Epithelial cell of proximal tubule (primary cell): ENCODE measurements around the gene STAC2. TPM values are rescaled to one million over a fixed set of nuclear protein-coding genes. Genes with fewer than 3 reads are reported as not detected.

Experiments used
- DNase-seq: peaks from one replicate; pipeline ENCODE4 v3.0.0-alpha.2; 2011; ENCODE audit warnings: low read depth
- H3K4me3 ChIP-seq: 2 replicates; pipeline ENCODE4 v1.5.1; 2011; ENCODE audit warnings: low read depth, mild to moderate bottlenecking, low read length
- CTCF ChIP-seq: conservative IDR thresholded peaks from 2 replicates; pipeline ENCODE4 v1.5.1; 2012; ENCODE audit warnings: low read depth, mild to moderate bottlenecking, low read length
- total RNA-seq: library from RNA; depleted of rRNA; stranded (reverse); fragments of >200 nt; gene quantifications from 2 replicates; pipeline ENCODE4 v1.2.3, GENCODE V29; 2015

STAC2 gene
- total RNA-seq, 1 donor from 2014 or later = not detected

- no peak for TF ChIP-seq CTCF
- H3K4me3 ChIP-seq = no peak overlapping the region
- DNase-seq = no peak
These were observed 30.1 kb downstream of the STAC2 start for GRCh38 chr17:39195568-39196160.

GRCh38 chr17:39194985-39195524, 30.7 kb downstream of the STAC2 start:
- no peak for DNase-seq
- no peak overlapping the region for H3K4me3 ChIP-seq
- TF ChIP-seq CTCF = no peak

- TF ChIP-seq CTCF = peak; percentile 30
- H3K4me3 ChIP-seq = no peak overlapping the region
- no peak for DNase-seq
These were observed 31.4 kb downstream of the STAC2 start for GRCh38 chr17:39194089-39194984.

- H3K4me3 ChIP-seq = no peak overlapping the region
- TF ChIP-seq CTCF = no peak
- no peak for DNase-seq
These were observed 32.4 kb downstream of the STAC2 start for GRCh38 chr17:39193346-39193745.

GRCh38 chr17:39192901-39193300, 32.8 kb downstream of the STAC2 start:
- no peak for TF ChIP-seq CTCF
- H3K4me3 ChIP-seq = no peak overlapping the region
- no peak for DNase-seq

- H3K4me3 ChIP-seq = no peak overlapping the region
These were observed 33.8 kb downstream of the STAC2 start for GRCh38 chr17:39191750-39192510.

More at GRCh38 chr17:39191750-39192510, 33.8 kb downstream of the STAC2 start:
- no peak for DNase-seq
- no peak for TF ChIP-seq CTCF
